K562 (cell line): ENCODE data around the gene SGMS1. TPM values are rescaled to one million over a fixed set of nuclear protein-coding genes. Genes with fewer than 3 reads are reported as not detected.

Experiments used
- ADNP ChIP-seq: fragments of 200-800 bp; sonication (Bioruptor generic); IDR thresholded peaks from 2 replicates; pipeline ENCODE4 v1.6.1; 2016; ENCODE audit warnings: missing genetic modification characterization, missing compliant biosample characterization
- CEBPB ChIP-seq: fragments of 450-650 bp; IDR thresholded peaks from 2 replicates; pipeline ENCODE4 v1.6.1; 2016; ENCODE audit warnings: missing genetic modification characterization, missing compliant biosample characterization
- DNMT1 ChIP-seq: fragments of 450-650 bp; IDR thresholded peaks from 2 replicates; pipeline ENCODE4 v1.6.1; 2016; ENCODE audit warnings: antibody characterized with exemption, mild to moderate bottlenecking
- ELK3 ChIP-seq: fragments of 450-650 bp; formaldehyde crosslinking; IDR thresholded peaks from 2 replicates; pipeline ENCODE4 v1.4.0; 2020; ENCODE audit warnings: mild to moderate bottlenecking
- GMEB1 ChIP-seq: fragments of 250-450 bp; sonication (Bioruptor Pico); IDR thresholded peaks from 2 replicates; pipeline ENCODE4 v1.4.0; 2020; ENCODE audit warnings: mild to moderate bottlenecking
- MXI1 ChIP-seq: IDR thresholded peaks from 2 replicates; pipeline ENCODE4 v1.6.1; 2011; ENCODE audit warnings: low read depth, mild to moderate bottlenecking, improper control_type of control experiment, low read length
- NCOA2 ChIP-seq, 2 experiments: fragments of 450-650 bp; IDR thresholded peaks; 2 replicates each; pipeline ENCODE4 v1.6.1; 2018; ENCODE audit warnings: mild to moderate bottlenecking in 2 of 2, moderate library complexity in 1 of 2; ENCODE audit not compliant: partially characterized antibody in 2 of 2
- RFX1 ChIP-seq: fragments of 450-650 bp; IDR thresholded peaks from 2 replicates; pipeline ENCODE4 v1.6.1; 2016; ENCODE audit warnings: mild to moderate bottlenecking, moderate library complexity
- SMC3 ChIP-seq: conservative IDR thresholded peaks from 2 replicates; pipeline ENCODE4 v1.6.1; 2011; ENCODE audit warnings: low read depth, low read length, improper control_type of control experiment; ENCODE audit not compliant: insufficient read depth
- TAF9B ChIP-seq: fragments of 450-650 bp; IDR thresholded peaks from 2 replicates; pipeline ENCODE4 v1.6.1; 2018; ENCODE audit warnings: mild to moderate bottlenecking; ENCODE audit not compliant: partially characterized antibody
- ZBED1 ChIP-seq: IDR thresholded peaks from 2 replicates; pipeline ENCODE4 v1.6.1; 2014
- ZNF24 ChIP-seq: fragments of 450-650 bp; IDR thresholded peaks from 2 replicates; pipeline ENCODE4 v1.6.1; 2016
- ZNF318 ChIP-seq, 2 experiments: fragments of 450-650 bp; IDR thresholded peaks; 2 replicates each; pipeline ENCODE4 v1.6.1; 2016; ENCODE audit warnings: mild to moderate bottlenecking in 2 of 2, borderline replicate concordance in 1 of 2, low read depth in 1 of 2, moderate library complexity in 1 of 2
- ZNF384 ChIP-seq: IDR thresholded peaks from 2 replicates; pipeline ENCODE4 v1.6.1; 2012; ENCODE audit warnings: low read depth, low read length, improper control_type of control experiment
- ZNF57 ChIP-seq: fragments of 450-650 bp; formaldehyde crosslinking; IDR thresholded peaks from 2 replicates; pipeline ENCODE4 v1.4.0; 2020; ENCODE audit warnings: mild to moderate bottlenecking, moderate library complexity
- ZNF695 ChIP-seq: fragments of 450-650 bp; formaldehyde crosslinking; IDR thresholded peaks from 2 replicates; pipeline ENCODE4 v1.4.0; 2020; ENCODE audit warnings: mild to moderate bottlenecking, moderate library complexity
- polyA plus RNA-seq, 8 experiments: library from polyadenylated mRNA; depleted of rRNA in 4 of 8; stranded (reverse) in 5 of 8; unstranded in 3 of 8; fragments of >200 nt; fragmentation: Nextera tagmentation in 2 of 8; fragmentation: Illumina TruSeq in 1 of 8; extraction: Ambion mirVana in 2 of 8; extraction: Trizol in 1 of 8; gene quantifications; 2 replicates each; pipeline versions ENCODE4 v1.2.1 to v1.2.3, GENCODE V29; 2011 to 2014; ENCODE audit warnings: inconsistent platforms in 1 of 8, missing spikeins in 1 of 8
- total RNA-seq, 7 experiments: library from RNA; depleted of rRNA in 6 of 7; stranded (reverse); fragments of >200 nt in 6 of 7; fragmentation: Illumina TruSeq in 2 of 7; extraction: Trizol in 2 of 7; gene quantifications; 2 replicates each; pipeline versions ENCODE4 v1.2.1 to v1.2.3, GENCODE V29; 2011 to 2021; ENCODE audit warnings: low replicate concordance in 1 of 7

SGMS1 gene
- total and polyA plus RNA-seq, 9 of the 15 experiments (the other 6 are each of a cell fraction or from before 2014, with no cell fraction given), result 22.6 to 232 (median 82.2) TPM

- TF ChIP-seq TAF9B (peak; percentile 73), SMC3 (no peak; the same call in 1 of the 2 replicates), NCOA2 (IDR thresholded peaks at IDR 0.05; ENCODE audit: partially characterized antibody in 2 of 2) (peak; percentile 61 to 65), ZNF57 (CRISPR knock-in tag) (no peak), ZNF695 (CRISPR knock-in tag) (no peak), MXI1 (peak; percentile 63), ZNF24 (peak; percentile 61; the same call in 1 of the 2 replicates), DNMT1 (no peak), GMEB1 (CRISPR knock-in tag) (no peak), CEBPB (tag) (peak; percentile 82), ZNF318 (IDR thresholded peaks at IDR 0.05; ENCODE audit: borderline replicate concordance in 1 of 2, low read depth in 1 of 2) (peak in 1 of 2 experiments; percentile 70; a peak in 1 of 4 replicates), ZNF384 (no peak; the same call in 1 of the 2 replicates), ELK3 (CRISPR knock-in tag) (no peak), ADNP (peak; percentile 58; the same call in 1 of the 2 replicates), RFX1 (peak; percentile 39; the same call in 1 of the 2 replicates), ZBED1 (0 out of 2 replicates have a peak, but pooled peaks have one; percentile 69)
These were observed 45.9 kb downstream of the SGMS1 start (continued) for GRCh38 chr10:50577681-50578350.
